GM19438 (cell line): Measurements from ENCODE around the gene INPP1.
A peak's percentile ranks its signal among the peaks of the same experiment; 100 is the strongest.
"Not testable (repeated sequence)": the region's sequence is repeated elsewhere in the genome, so short reads cannot be mapped to it uniquely, and the experiment has no call there.

Source experiments
- ATAC-seq: cut with Tn5 transposase; IDR thresholded peaks from one replicate; pipeline ENCODE4 v1.9.1; 2021; ENCODE audit warnings: low read depth; ENCODE audit not compliant: unreplicated experiment

Gene INPP1

GRCh38 chr2:190343536-190344275 lies at the start of gene INPP1:
Gene INPP1, plus strand, starts transcription at chr2:190343589. Its CDS starts 16,514 bp downstream, at chr2:190360103.
- ATAC-seq, result peak; percentile 67

GRCh38 chr2:190297880-190298279 lies 45.5 kb upstream of the INPP1 start:
- ATAC-seq, result not testable (repeated sequence)

DNA sequence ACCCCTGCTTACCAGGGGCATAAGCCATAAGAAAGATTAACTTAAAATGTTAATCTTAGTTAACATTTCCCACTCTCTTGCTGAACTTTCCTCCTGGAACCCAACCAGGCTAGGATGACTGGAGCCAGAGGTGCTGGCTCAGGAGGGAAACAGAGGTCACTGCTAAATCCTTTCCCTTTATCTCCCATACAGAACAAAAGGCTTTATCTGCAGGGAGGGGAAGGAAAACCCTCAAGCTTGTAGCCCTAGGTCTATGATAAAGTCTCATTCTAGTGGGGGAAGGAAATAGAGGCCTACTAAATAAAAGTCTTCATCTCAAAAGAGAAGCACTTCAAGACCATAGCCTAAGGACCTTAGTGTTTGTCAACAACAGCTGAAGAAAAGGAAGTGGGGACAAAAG lies 42.4 kb upstream of the INPP1 start:
- ATAC-seq, result no peak

- ATAC-seq, result no peak
Measured at GRCh38 chr2:190302052-190302451, 41.3 kb upstream of the INPP1 start.

DNA sequence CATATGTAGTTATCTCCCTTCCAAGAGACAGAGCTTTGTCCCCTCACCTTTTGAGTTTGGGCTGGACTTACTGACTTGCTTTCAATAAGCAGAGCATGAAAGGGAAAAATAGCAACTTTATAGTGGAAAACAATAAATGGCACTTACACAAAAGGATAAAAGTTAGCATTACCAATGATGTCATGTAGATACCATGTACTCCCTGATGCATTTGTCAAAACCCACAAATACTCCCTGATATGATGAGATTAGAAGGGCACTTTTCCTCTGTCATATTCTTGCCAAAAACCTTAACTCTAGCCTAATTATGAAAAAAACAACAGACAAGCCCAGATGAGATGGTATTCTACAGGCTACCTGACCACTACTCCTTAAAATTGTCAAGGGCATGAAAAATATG lies 39.7 kb upstream of the INPP1 start:
- ATAC-seq, result no peak

GRCh38 chr2:190304404-190304803 lies 39.0 kb upstream of the INPP1 start:
- ATAC-seq, result no peak

DNA sequence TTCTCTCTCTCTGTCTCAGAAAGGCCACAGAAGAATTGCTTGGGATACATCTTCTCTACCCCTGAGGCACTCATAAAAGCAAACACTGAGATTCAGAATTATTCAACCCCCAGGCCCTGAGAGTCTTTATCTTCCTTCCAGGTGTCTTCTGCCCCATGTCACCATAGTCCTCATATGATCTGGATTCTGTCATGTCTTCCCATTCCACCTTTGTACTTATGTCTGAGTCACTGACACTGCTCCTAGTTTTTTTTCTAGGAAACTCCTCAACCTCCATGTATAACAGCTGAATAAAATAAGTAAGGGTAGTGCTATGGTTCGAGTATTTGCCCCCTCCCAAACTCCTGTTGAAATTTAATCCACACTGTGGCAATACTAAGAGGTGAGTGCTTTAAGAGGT lies 35.4 kb upstream of the INPP1 start:
- ATAC-seq, result no peak

- ATAC-seq, result no peak
Measured at GRCh38 chr2:190311893-190312634, 31.3 kb upstream of the INPP1 start.

DNA sequence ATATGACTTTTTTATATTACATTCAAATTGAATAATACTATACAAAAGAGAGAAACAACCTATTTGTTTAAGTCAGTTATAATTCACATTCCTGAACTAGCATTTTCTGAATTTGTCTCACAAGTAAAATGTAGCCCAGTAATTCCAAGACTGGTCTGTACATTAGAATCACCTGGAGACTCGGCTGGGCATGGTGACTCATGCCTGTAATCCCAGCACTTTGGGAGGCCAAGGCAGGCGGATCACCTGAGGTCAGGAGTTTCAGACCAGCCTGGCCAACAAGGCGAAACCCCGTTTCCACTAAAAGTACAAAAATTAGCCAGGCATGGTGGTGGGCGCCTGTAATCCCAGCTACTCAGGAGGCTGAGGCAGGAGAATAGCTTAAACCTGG lies 30.8 kb upstream of the INPP1 start:
- ATAC-seq, result not testable (repeated sequence)

GRCh38 chr2:190313880-190314279 lies 29.5 kb upstream of the INPP1 start:
- no peak for ATAC-seq

- ATAC-seq, result no peak
Measured at GRCh38 chr2:190315273-190315672, 28.1 kb upstream of the INPP1 start.

GRCh38 chr2:190318514-190318913 lies 24.9 kb upstream of the INPP1 start:
- no peak for ATAC-seq

- ATAC-seq, result peak; percentile 41
Measured at GRCh38 chr2:190318931-190319554, 24.3 kb upstream of the INPP1 start.

DNA sequence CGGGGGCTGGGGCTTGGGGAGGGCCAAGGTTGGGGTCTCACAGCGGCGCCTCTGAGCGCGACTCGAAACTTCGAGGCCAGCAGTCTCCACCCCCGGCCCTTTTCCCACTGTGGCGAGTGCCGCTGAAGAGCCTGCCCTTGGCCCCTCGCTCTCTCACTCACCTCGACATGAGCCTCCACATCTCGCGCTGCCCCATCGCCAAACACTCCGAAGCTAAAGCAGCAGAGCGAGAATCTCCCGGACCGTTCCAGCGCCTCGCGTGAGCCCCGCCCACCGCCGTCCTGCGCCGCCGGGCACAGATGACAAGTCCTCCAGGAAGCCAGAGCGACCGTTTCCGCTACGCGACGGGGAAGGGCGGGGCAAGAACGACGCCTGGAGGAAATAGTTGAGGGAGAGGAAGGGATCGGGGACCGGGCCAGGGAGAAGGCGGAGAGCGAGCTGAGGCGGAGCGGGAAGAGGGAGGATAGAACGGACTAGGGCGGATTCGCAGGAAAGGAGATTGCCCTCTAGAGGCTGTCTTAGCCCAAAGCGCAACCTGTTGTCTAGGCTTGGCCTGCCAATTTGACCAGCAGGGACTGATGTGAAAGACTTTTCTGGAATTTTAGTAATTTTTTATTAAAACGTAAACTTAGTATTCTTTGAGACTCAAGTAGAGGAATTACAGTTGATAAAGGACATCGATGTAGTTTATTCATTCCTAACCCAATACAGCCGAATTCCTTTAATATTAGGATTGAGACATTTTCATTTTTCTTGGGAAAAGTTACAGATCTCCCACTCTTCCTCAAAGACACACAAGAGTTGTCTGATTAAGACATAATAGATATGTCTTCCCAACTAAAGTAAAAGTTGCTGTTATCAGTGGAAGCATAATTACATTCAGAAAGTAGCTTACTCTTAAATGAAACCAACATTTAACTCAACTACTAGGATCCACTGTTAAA lies 23.6 kb upstream of the INPP1 start, which contains the start of gene HIBCH:
TSS of gene HIBCH (minus strand) at position 272 of the 944 bp plus-strand sequence. CDS start at position 196, 76 bp downstream.
- peak; percentile 89 for ATAC-seq

GRCh38 chr2:190320696-190321095 lies 22.7 kb upstream of the INPP1 start:
- no peak for ATAC-seq

DNA sequence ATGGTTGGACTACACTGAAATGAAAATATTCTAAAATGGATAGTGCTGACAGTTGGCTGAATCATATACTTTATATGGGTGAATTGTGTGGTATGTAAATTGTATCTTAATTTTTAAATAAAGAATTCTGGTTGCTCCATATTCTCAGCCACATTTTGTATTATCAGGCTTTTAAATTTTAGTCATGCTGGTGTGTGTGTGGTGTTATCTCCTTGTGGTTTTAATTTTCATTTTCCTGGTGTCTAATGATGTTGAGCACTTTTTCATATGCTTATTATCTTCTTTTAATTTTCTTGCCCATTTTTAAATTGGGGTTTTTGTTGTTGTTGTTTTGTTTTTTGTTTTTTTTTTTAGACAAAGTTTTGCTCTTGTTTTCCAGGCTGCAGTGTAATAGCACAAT lies 20.0 kb upstream of the INPP1 start:
- no peak for ATAC-seq

GRCh38 chr2:190325588-190325987 lies 17.8 kb upstream of the INPP1 start:
- ATAC-seq, result no peak

DNA sequence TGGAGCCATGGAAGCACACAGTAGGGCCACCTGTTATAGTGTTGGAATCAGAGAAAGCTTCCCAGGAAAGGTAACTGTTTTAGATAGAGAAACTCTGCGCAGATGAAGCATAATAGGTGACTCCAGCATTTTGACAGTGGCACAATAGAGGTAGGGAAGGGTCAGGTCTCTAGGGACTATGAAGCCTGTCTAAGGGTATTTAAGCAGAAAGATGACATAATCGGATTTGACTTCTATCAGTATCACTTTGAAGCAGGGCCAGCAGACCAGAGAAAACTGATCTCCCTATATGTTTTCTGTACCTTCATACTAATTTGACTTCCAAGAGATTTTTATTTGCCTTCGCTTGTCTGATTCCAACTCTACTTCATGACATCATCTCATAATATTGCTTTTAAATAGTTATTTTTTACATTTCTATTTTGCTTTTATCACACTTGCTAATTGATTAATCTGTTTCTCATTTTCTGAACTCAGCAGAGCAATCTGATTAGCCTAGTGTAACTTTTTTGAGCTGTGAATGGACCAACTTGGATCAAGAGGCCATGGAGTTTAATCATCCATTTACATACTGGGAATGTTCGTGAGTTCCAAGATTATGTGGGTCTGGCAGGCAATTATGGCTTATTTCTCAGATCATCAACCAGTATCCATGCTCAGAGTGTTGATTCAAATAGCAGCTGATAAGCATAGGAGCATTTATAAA lies 15.4 kb upstream of the INPP1 start:
- no peak for ATAC-seq

DNA sequence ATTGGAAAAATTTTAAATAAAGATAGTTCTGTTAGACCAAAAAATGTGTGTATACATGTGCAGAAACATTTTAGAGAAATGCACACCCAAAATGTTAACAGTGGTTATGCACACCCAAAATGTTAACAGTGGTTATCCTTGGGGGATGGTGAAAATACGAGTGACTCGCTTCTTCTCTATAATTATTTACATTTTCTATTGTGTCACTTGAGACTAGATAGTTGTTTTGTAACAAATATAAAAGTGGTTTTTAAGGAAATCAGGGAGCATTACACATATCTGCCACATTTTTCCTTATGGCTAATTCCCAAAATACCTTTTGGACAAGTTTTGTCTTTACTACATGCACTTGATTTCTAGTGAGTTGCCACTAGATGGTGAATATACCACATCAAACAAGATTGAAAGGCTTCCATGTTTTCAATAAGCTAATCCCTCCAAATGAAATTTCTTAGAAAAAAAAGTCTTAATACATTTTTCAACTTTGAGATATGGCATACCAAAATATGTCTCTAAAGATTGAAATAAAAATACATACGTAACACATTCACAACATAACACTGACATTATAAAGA lies 14.7 kb upstream of the INPP1 start:
- no peak for ATAC-seq
